OCI-LY3 (cell line): ENCODE results near the gene DAP3.

Experiments used
- CTCF ChIP-seq: fragments of 200-600, 300-600 bp; sonication (generic); IDR thresholded peaks from 2 replicates; pipeline ENCODE4 v1.5.1; 2014; ENCODE audit warnings: antibody characterized with exemption, low read length, low read depth
- EZH2phosphoT487 ChIP-seq: fragments of 200-600 bp; shearing (Covaris generic); IDR thresholded peaks from 2 replicates; pipeline ENCODE4 v1.6.1; 2018; ENCODE audit warnings: antibody characterized with exemption, mixed run types, low read depth

GRCh38 chr1:155776414-155776813 lies 87.5 kb downstream of the DAP3 start:
- TF ChIP-seq CTCF (no peak), EZH2phosphoT487 (no peak)
